Measurements from ENCODE around the gene HDGF. TPM values are rescaled to one million over a fixed set of nuclear protein-coding genes. Genes with fewer than 3 reads are reported as not detected.

The HDGF gene
- total RNA-seq, 6 donors from 2014 or later, result 129 to 231 (median 182) TPM

GRCh38 chr1:156711011-156711817 is 40.3 kb downstream of the HDGF start:
- WGBS, 2 donors, result 86 to 93% methylated on average over 4 to 8 of the region's 9 CpGs
- ATAC-seq (ENCODE audit: low FRiP score in 2 of 2) (no peak), DNase-seq (no peak)
- Histone ChIP-seq H3K9me3 (no peaks in the 10 kb centered on the region), H3K27ac (no peak overlapping the region), H3K4me3 (no peak overlapping the region), H3K36me3 (peaks cover 0 to 5% (median 0%) of the 10 kb centered on the region in 4 donors), H3K27me3 (peaks cover 0 to under 1% (median 0%) of the 10 kb centered on the region in 4 donors), H3K4me1 (peaks cover 7 to 12% (median 10%) of the 10 kb centered on the region in 4 donors)
- no peak for TF ChIP-seq CTCF (IDR thresholded peaks at IDR 0.05)
- no peak for TF ChIP-seq POLR2AphosphoS5 (IDR thresholded peaks at IDR 0.05)
- TF ChIP-seq EP300 (IDR thresholded peaks at IDR 0.05), result no peak
- TF ChIP-seq POLR2A (IDR thresholded peaks at IDR 0.05), result no peak

DNA sequence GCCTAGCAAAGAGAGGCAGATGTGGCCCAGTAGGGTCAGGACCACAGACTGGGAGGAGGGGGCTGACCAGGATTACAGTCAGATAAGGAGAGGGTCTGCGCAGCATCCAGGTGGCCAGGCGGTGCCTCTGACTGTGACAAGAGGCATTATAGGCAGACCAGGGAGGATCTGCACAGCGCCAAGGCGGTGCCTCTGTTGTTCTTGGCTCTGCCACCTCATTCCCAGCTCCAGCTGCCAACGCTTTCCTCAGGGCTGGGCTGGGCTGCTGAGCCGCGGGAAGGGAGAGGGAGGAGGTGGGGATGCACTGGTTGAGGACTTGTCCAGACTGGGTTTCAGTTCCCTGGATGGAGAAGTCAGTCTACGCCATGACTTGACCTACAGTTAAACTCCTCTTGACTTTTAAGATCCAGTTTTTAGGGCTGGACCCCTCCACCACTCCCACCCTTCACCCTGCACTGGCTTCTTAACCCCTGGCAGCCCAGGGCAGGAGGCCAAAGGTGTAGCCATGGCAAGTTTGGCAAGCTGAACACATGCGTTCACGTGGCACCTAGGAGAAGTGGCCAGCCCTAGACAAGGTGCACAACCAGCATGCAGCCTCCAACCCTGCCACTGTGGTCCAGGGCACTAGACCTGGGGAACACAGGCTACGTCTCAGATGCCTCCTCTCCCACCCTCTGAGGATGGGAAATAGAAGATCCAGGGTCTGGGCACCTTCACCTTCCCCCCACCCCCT is 41.6 kb downstream of the HDGF start:
- TF ChIP-seq EP300 (IDR thresholded peaks at IDR 0.05), result no peak
- TF ChIP-seq CTCF (IDR thresholded peaks at IDR 0.05), result no peak
- no peak for TF ChIP-seq POLR2A (IDR thresholded peaks at IDR 0.05)
- no peak for TF ChIP-seq POLR2AphosphoS5 (IDR thresholded peaks at IDR 0.05)
- H3K4me3 ChIP-seq, result no peak overlapping the region
- 48 to 63% methylated on average over 8 to 11 of the region's 11 CpGs for WGBS, 2 donors
- H3K27me3 ChIP-seq, result peaks cover 0 to 13% (median 5%) of the 10 kb centered on the region in 4 donors
- peaks cover 20 to 25% (median 23%) of the 10 kb centered on the region in 4 donors for H3K4me1 ChIP-seq
- ATAC-seq (ENCODE audit: low FRiP score in 2 of 2), result peak in 1 of 2 donors; percentile 58
- no peaks in the 10 kb centered on the region for H3K36me3 ChIP-seq
- H3K27ac ChIP-seq, result no peak overlapping the region
- H3K9me3 ChIP-seq, result no peaks in the 10 kb centered on the region
- DNase-seq, result peak in 1 of 2 donors; percentile 64

GRCh38 chr1:156709031-156709430 is 42.4 kb downstream of the HDGF start:
- 84 to 88% methylated on average over 4 of the region's 4 CpGs for WGBS, 2 donors
- ATAC-seq (ENCODE audit: low FRiP score in 2 of 2), result no peak
- Histone ChIP-seq H3K4me1 (peaks cover 27 to 30% (median 29%) of the 10 kb centered on the region in 4 donors), H3K9me3 (no peaks in the 10 kb centered on the region), H3K27me3 (peaks cover 0 to 22% (median 9%) of the 10 kb centered on the region in 4 donors), H3K4me3 (no peak overlapping the region), H3K36me3 (no peaks in the 10 kb centered on the region), H3K27ac (no peak overlapping the region)
- no peak for DNase-seq
- TF ChIP-seq CTCF (IDR thresholded peaks at IDR 0.05) (no peak), POLR2A (IDR thresholded peaks at IDR 0.05) (no peak)

- no peak for TF ChIP-seq POLR2A (IDR thresholded peaks at IDR 0.05)
- Histone ChIP-seq H3K4me1 (peaks cover 27 to 30% (median 29%) of the 10 kb centered on the region in 4 donors), H3K4me3 (no peak overlapping the region), H3K9me3 (no peaks in the 10 kb centered on the region), H3K27me3 (peaks cover 0 to 25% (median 11%) of the 10 kb centered on the region in 4 donors), H3K36me3 (no peaks in the 10 kb centered on the region), H3K27ac (no peak overlapping the region)
- ATAC-seq (ENCODE audit: low FRiP score in 2 of 2) (no peak), DNase-seq (no peak)
- 69 to 75% methylated on average over 4 of the region's 4 CpGs for WGBS, 2 donors
Measured at GRCh38 chr1:156708218-156708661, 43.2 kb downstream of the HDGF start.

All from upper lobe of left lung (tissue), 6 donors.